Esophagus (tissue), 2 donors: ENCODE data around the gene MLEC. TPM values are rescaled to one million over a fixed set of nuclear protein-coding genes. Genes with fewer than 3 reads are reported as not detected.

Experiments used
- H3K27ac ChIP-seq, 2 donors: one replicate each; pipeline ENCODE4 v1.5.1; 2013; ENCODE audit warnings: low read depth in 2 of 2, mild to moderate bottlenecking in 2 of 2, inconsistent platforms in 1 of 2, low read length in 1 of 2, moderate library complexity in 1 of 2
- H3K27me3 ChIP-seq, 2 donors: one replicate each; pipeline ENCODE4 v1.6.1; 2013; ENCODE audit warnings: low read length in 2 of 2, control low read depth in 1 of 2, mild to moderate bottlenecking in 1 of 2; ENCODE audit not compliant: insufficient read depth in 2 of 2, control insufficient read depth in 1 of 2
- H3K36me3 ChIP-seq, 2 donors: one replicate each; pipeline ENCODE4 v1.6.1; 2013; ENCODE audit warnings: low read length in 1 of 2; ENCODE audit not compliant: control insufficient read depth in 2 of 2, insufficient read depth in 2 of 2
- H3K4me1 ChIP-seq, 2 donors: one replicate each; pipeline ENCODE4 v1.6.1; 2013; ENCODE audit warnings: low read length in 1 of 2; ENCODE audit not compliant: control insufficient read depth in 2 of 2, insufficient read depth in 2 of 2
- H3K4me3 ChIP-seq, 2 donors: one replicate each; pipeline ENCODE4 v1.5.1; 2013; ENCODE audit warnings: low read length in 2 of 2, mild to moderate bottlenecking in 2 of 2, low read depth in 1 of 2, moderate library complexity in 1 of 2
- H3K9me3 ChIP-seq, 2 donors: one replicate each; pipeline ENCODE4 v1.6.1; 2013; ENCODE audit warnings: mild to moderate bottlenecking in 2 of 2, low read depth in 1 of 2, low read length in 1 of 2, moderate library complexity in 1 of 2; ENCODE audit not compliant: control insufficient read depth in 2 of 2, insufficient read depth in 1 of 2
- WGBS, 2 donors: extraction: QIAGEN DNeasy Blood & Tissue Kit; methylation state at CpG; one replicate each; pipeline ENCODE4 v1.1.7; 2013; 5-methylcytosine and 5-hydroxymethylcytosine counted together
- polyA plus RNA-seq, 2 donors: library from polyadenylated mRNA; stranded (reverse); fragments of 200-250 nt; gene quantifications; one replicate each; pipeline ENCODE4 v1.2.3, GENCODE V29; 2013
- donor health status: healthy with polysubstance abuse.
- donor health status: Bipolar disorder and iron deficiency.

The MLEC gene
- polyA plus RNA-seq, 2 donors: 14.0 to 15.7 TPM

- Histone ChIP-seq H3K4me1 (no peaks in the 10 kb centered on the region), H3K36me3 (no peaks in the 10 kb centered on the region), H3K4me3 (no peak overlapping the region), H3K27ac (no peak overlapping the region), H3K27me3 (no peaks in the 10 kb centered on the region), H3K9me3 (no peaks in the 10 kb centered on the region)
- 94 to 97% methylated on average over 5 of the region's 5 CpGs for WGBS, 2 donors
Observed at GRCh38 chr12:120750806-120751205, 63.9 kb downstream of the MLEC start.

- Histone ChIP-seq H3K27ac (no peak overlapping the region), H3K36me3 (no peaks in the 10 kb centered on the region), H3K27me3 (no peaks in the 10 kb centered on the region), H3K9me3 (no peaks in the 10 kb centered on the region), H3K4me1 (no peaks in the 10 kb centered on the region), H3K4me3 (no peak overlapping the region)
- WGBS, 2 donors: 95 to 97% methylated on average over 9 of the region's 9 CpGs
Observed at GRCh38 chr12:120751389-120751788, 64.4 kb downstream of the MLEC start.

Other genes with a start within 250 kb of the MLEC start
- 1,000 to 10,000 TPM; 1,054 to 1,119 TPM for gene COX6A1, start 249.0 kb upstream of the MLEC start, polyA plus RNA-seq
- 10 to 100 TPM; 19.2 to 28.0 TPM for gene TRIAP1, start 240.8 kb upstream of the MLEC start, polyA plus RNA-seq
- gene GATC, start 240.7 kb upstream of the MLEC start, polyA plus RNA-seq: 1 to 10 TPM; 6.3 to 6.8 TPM
- gene SRSF9, start 217.4 kb upstream of the MLEC start, polyA plus RNA-seq: 100 to 1,000 TPM; 119 to 133 TPM
- 1,000 to 10,000 TPM; 1,023 to 1,071 TPM for gene DYNLL1, start 191.0 kb upstream of the MLEC start, polyA plus RNA-seq
- gene COQ5, start 158.0 kb upstream of the MLEC start, polyA plus RNA-seq: 10 to 100 TPM; 18.6 to 19.5 TPM
- 100 to 1,000 TPM; 110 to 288 TPM for gene RNF10, start 152.8 kb upstream of the MLEC start, polyA plus RNA-seq
- 10 to 100 TPM; 35.8 to 38.8 TPM for gene POP5, start 105.7 kb upstream of the MLEC start, polyA plus RNA-seq
- gene CABP1, start 46.5 kb upstream of the MLEC start, polyA plus RNA-seq: 1 to 10 TPM in 1 of 2 donors, under 1 TPM in 1; 0.48 to 1.1 TPM
- 1 to 10 TPM; 4.9 to 9.1 TPM for gene UNC119B, start 23.3 kb downstream of the MLEC start, polyA plus RNA-seq
- 10 to 100 TPM; 13.7 to 14.9 TPM for gene ACADS, start 38.7 kb downstream of the MLEC start, polyA plus RNA-seq
- 10 to 100 TPM; 16.7 to 29.3 TPM for gene SPPL3, start 217.2 kb downstream of the MLEC start, polyA plus RNA-seq